SK-N-SH (cell line): Measurements from ENCODE around the gene FAM219B. TPM values are rescaled to one million over a fixed set of nuclear protein-coding genes. Genes with fewer than 3 reads are reported as not detected.

Source experiments
- CTCF ChIA-PET: fragments of 300-600, 350-600 bp; formaldehyde crosslinking; extraction: SDS; loops from one replicate; lab custom pipeline; 2021; lab: Yijun Ruan, JAX
- POLR2A ChIA-PET: fragments of 350-600 bp; sonication (Branson Sonifier 250); formaldehyde crosslinking; extraction: SDS; loops from one replicate; lab custom pipeline; 2020; ENCODE audit warnings: antibody characterized with exemption, inconsistent platforms; lab: Yijun Ruan, JAX
- DNase-seq: peaks from one replicate; pipeline ENCODE4 v3.0.0; 2012
- H2AFZ ChIP-seq: fragments of 200-600 bp; sonication (generic); 2 replicates; pipeline ENCODE4 v1.8.1; 2016; ENCODE audit warnings: antibody characterized with exemption, mild to moderate bottlenecking, low read depth
- H3F3A ChIP-seq: fragments of 200-600 bp; sonication (generic); replicated peaks from 2 replicates; pipeline ENCODE3; 2016; ENCODE audit warnings: antibody characterized with exemption, mild to moderate bottlenecking; ENCODE audit not compliant: insufficient read depth
- H3K27ac ChIP-seq, 2 experiments: fragments of 200-500 bp in 1 of 2; fragments of 200-600 bp in 1 of 2; sonication (Bioruptor generic) in 1 of 2; sonication (generic), shearing (Covaris generic) in 1 of 2; 2 replicates each; pipeline versions ENCODE4 v1.5.1 to v1.6.1; 2014 to 2016; ENCODE audit warnings: low read depth in 2 of 2, inconsistent platforms in 1 of 2, low read length in 1 of 2, mild to moderate bottlenecking in 1 of 2, mixed read lengths in 1 of 2
- H3K27me3 ChIP-seq: fragments of 200-600 bp; sonication (generic), shearing (Covaris generic); 2 replicates; pipeline ENCODE4 v1.6.1; 2016; ENCODE audit warnings: mixed run types; ENCODE audit not compliant: insufficient read depth
- H3K36me3 ChIP-seq, 2 experiments: fragments of 200-500 bp in 1 of 2; fragments of 200-600 bp in 1 of 2; sonication (Bioruptor generic) in 1 of 2; sonication (generic) in 1 of 2; replicated peaks in 1 of 2; 2 replicates each; pipeline versions ENCODE3 to v1.5.1; 2014 to 2016; ENCODE audit warnings: low read length in 1 of 2, mild to moderate bottlenecking in 1 of 2; ENCODE audit not compliant: insufficient read depth in 2 of 2, control insufficient read depth in 1 of 2
- H3K4me1 ChIP-seq, 2 experiments: fragments of 200-500 bp in 1 of 2; fragments of 200-600 bp in 1 of 2; sonication (Bioruptor generic) in 1 of 2; sonication (generic), shearing (Covaris generic) in 1 of 2; 2 replicates each; pipeline versions ENCODE4 v1.5.1 to v1.6.1; 2014 to 2016; ENCODE audit warnings: low read depth in 1 of 2, low read length in 1 of 2, mixed run types in 1 of 2; ENCODE audit not compliant: insufficient read depth in 2 of 2, control insufficient read depth in 1 of 2
- H3K4me2 ChIP-seq: fragments of 200-600 bp; sonication (generic), shearing (Covaris generic); 2 replicates; pipeline ENCODE4 v1.6.1; 2017; ENCODE audit warnings: mixed run types
- H3K4me3 ChIP-seq, 2 experiments: fragments of 200-500 bp in 1 of 2; fragments of 200-600 bp in 1 of 2; sonication (Bioruptor generic) in 1 of 2; sonication (generic), shearing (Covaris generic) in 1 of 2; 2 replicates each; pipeline versions ENCODE4 v1.5.1 to v1.8.1; 2014 to 2016; ENCODE audit warnings: low read depth in 2 of 2, inconsistent platforms in 1 of 2, low read length in 1 of 2, mild to moderate bottlenecking in 1 of 2, mixed read lengths in 1 of 2, moderate library complexity in 1 of 2
- H3K79me2 ChIP-seq: fragments of 200-600 bp; sonication (generic); 2 replicates; pipeline ENCODE4 v1.8.1; 2017; ENCODE audit warnings: mild to moderate bottlenecking; ENCODE audit not compliant: insufficient read depth
- H3K9ac ChIP-seq: fragments of 200-600 bp; sonication (generic); 2 replicates; pipeline ENCODE4 v1.6.1; 2017; ENCODE audit warnings: mixed run types
- H3K9me2 ChIP-seq: fragments of 200-600 bp; sonication (generic); 2 replicates; pipeline ENCODE4 v1.6.1; 2017; ENCODE audit warnings: mixed run types
- H3K9me3 ChIP-seq: fragments of 200-600 bp; sonication (generic); 2 replicates; pipeline ENCODE4 v1.6.1; 2017; ENCODE audit warnings: mixed run types, mild to moderate bottlenecking, moderate library complexity
- H4K20me1 ChIP-seq: fragments of 200-600 bp; sonication (generic); 2 replicates; pipeline ENCODE4 v1.6.1; 2017; ENCODE audit warnings: mild to moderate bottlenecking, mixed run types; ENCODE audit not compliant: insufficient read depth
- CHD2 ChIP-seq: fragments of 150-350 bp; IDR thresholded peaks from 2 replicates; pipeline ENCODE4 v1.6.1; 2018; ENCODE audit warnings: low read length; ENCODE audit not compliant: partially characterized antibody
- GABPA ChIP-seq: IDR thresholded peaks from 2 replicates; pipeline ENCODE4 v1.4.0; 2012; ENCODE audit warnings: low read depth, mild to moderate bottlenecking
- JUND ChIP-seq: IDR thresholded peaks from 2 replicates; pipeline ENCODE4 v1.4.0; 2012
- MEF2A ChIP-seq: IDR thresholded peaks from 2 replicates; pipeline ENCODE4 v1.4.0; 2012; ENCODE audit warnings: low read depth, borderline replicate concordance
- REST ChIP-seq: IDR thresholded peaks from 2 replicates; pipeline ENCODE4 v1.6.1; 2012; ENCODE audit warnings: mild to moderate bottlenecking, low read depth, low read length, moderate library complexity
- SIN3A ChIP-seq: IDR thresholded peaks from 2 replicates; pipeline ENCODE4 v1.6.1; 2012; ENCODE audit warnings: low read depth, mild to moderate bottlenecking, low read length, moderate library complexity, borderline replicate concordance
- SMC3 ChIP-seq: IDR thresholded peaks from 2 replicates; pipeline ENCODE4 v1.6.1; 2012; ENCODE audit warnings: low read depth, low read length, improper control_type of control experiment
- TAF1 ChIP-seq: IDR thresholded peaks from 2 replicates; pipeline ENCODE4 v1.6.1; 2012; ENCODE audit warnings: low read depth, mild to moderate bottlenecking, low read length, moderate library complexity, borderline replicate concordance
- TCF12 ChIP-seq: IDR thresholded peaks from 2 replicates; pipeline ENCODE4 v1.4.0; 2012
- WGBS: methylation state at CpG from one replicate; pipeline ENCODE4 v1.1.6; 2017; ENCODE audit warnings: low lambda C conversion rate; 5-methylcytosine and 5-hydroxymethylcytosine counted together
- polyA plus RNA-seq, 3 experiments: library from polyadenylated mRNA; depleted of rRNA; stranded (reverse); fragments of >200 nt; gene quantifications; 2 replicates each; pipeline ENCODE4 v1.2.3, GENCODE V29; 2012
- TF ChIP-seq, protein P1 (sequence below): IDR thresholded peaks from 2 replicates; pipeline ENCODE4 v1.4.0; 2012; ENCODE audit warnings: low read depth, borderline replicate concordance
- TF ChIP-seq, protein P2 (sequence below): fragments of 150-350 bp; IDR thresholded peaks from 2 replicates; pipeline ENCODE4 v1.6.1; 2016; ENCODE audit warnings: mild to moderate bottlenecking, low read depth, low read length

FAM219B gene
- polyA plus RNA-seq, 1 of the 3 experiments (the other 2 are of a cell fraction): 53.0 TPM

GRCh38 chr15:74878273-74878672 is 28.4 kb downstream of the FAM219B start:
- peaks cover 0 to 4% of the 10 kb centered on the region in 2 experiments; a peak in 1 of 4 replicates for H3K4me1 ChIP-seq
- no peak for TF ChIP-seq TCF12
- TF ChIP-seq SMC3: no peak
- TF ChIP-seq MEF2A: no peak
- no peak for TF ChIP-seq CHD2
- TF ChIP-seq, protein P1, sequence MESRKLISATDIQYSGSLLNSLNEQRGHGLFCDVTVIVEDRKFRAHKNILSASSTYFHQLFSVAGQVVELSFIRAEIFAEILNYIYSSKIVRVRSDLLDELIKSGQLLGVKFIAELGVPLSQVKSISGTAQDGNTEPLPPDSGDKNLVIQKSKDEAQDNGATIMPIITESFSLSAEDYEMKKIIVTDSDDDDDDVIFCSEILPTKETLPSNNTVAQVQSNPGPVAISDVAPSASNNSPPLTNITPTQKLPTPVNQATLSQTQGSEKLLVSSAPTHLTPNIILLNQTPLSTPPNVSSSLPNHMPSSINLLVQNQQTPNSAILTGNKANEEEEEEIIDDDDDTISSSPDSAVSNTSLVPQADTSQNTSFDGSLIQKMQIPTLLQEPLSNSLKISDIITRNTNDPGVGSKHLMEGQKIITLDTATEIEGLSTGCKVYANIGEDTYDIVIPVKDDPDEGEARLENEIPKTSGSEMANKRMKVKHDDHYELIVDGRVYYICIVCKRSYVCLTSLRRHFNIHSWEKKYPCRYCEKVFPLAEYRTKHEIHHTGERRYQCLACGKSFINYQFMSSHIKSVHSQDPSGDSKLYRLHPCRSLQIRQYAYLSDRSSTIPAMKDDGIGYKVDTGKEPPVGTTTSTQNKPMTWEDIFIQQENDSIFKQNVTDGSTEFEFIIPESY: no peak
- TF ChIP-seq, protein P2, sequence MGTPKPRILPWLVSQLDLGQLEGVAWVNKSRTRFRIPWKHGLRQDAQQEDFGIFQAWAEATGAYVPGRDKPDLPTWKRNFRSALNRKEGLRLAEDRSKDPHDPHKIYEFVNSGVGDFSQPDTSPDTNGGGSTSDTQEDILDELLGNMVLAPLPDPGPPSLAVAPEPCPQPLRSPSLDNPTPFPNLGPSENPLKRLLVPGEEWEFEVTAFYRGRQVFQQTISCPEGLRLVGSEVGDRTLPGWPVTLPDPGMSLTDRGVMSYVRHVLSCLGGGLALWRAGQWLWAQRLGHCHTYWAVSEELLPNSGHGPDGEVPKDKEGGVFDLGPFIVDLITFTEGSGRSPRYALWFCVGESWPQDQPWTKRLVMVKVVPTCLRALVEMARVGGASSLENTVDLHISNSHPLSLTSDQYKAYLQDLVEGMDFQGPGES: no peak
- no peak for TF ChIP-seq TAF1
- TF ChIP-seq SIN3A: no peak
- no peak for TF ChIP-seq GABPA
- TF ChIP-seq JUND: no peak
- TF ChIP-seq REST: no peak
- CTCF ChIA-PET: interaction anchor here (1.4 to 1.7 kb wide), 2 partner anchors 23 to 72 kb away, joined by 5 read pairs; no protein-coding TSS in a partner anchor
- POLR2A ChIA-PET: no interaction called here
- no peaks in the 10 kb centered on the region for H3K9me2 ChIP-seq
- DNase-seq: no peak
- 80% methylated on average over 4 of the region's 4 CpGs for WGBS
- no peak overlapping the region for H3K4me2 ChIP-seq
- H4K20me1 ChIP-seq: no peaks in the 10 kb centered on the region
- no peaks in the 10 kb centered on the region for H3K79me2 ChIP-seq
- H3K4me3 ChIP-seq: no peak overlapping the region
- no peak overlapping the region for H3K9ac ChIP-seq
- H3K27me3 ChIP-seq: no peaks in the 10 kb centered on the region
- H3K9me3 ChIP-seq: no peaks in the 10 kb centered on the region
- no peak overlapping the region for H3K27ac ChIP-seq
- H3F3A ChIP-seq: no peaks in the 10 kb centered on the region
- H3K36me3 ChIP-seq: no peaks in the 10 kb centered on the region
- no peak overlapping the region for H2AFZ ChIP-seq
